Mesodermal cell (in vitro differentiated cells): Measurements from ENCODE around the gene GRK4.

Experiments
- H3K27ac ChIP-seq: 2 replicates; pipeline ENCODE4 v1.7.0; 2013; ENCODE audit warnings: mild to moderate bottlenecking, low read depth, low read length, moderate library complexity; ENCODE audit not compliant: severe bottlenecking
- H3K36me3 ChIP-seq: 2 replicates; pipeline ENCODE4 v1.7.1; 2013; ENCODE audit warnings: mild to moderate bottlenecking, low read length, moderate library complexity; ENCODE audit not compliant: control insufficient read depth, insufficient read depth
- H3K4me1 ChIP-seq: one replicate; pipeline ENCODE4 v1.7.1; 2013; ENCODE audit warnings: mild to moderate bottlenecking, low read length; ENCODE audit not compliant: insufficient read depth, control insufficient read depth, poor library complexity, severe bottlenecking
- H3K4me3 ChIP-seq: 2 replicates; pipeline ENCODE4 v1.7.0; 2013; ENCODE audit warnings: low read length, control low read depth, mild to moderate bottlenecking; ENCODE audit not compliant: insufficient read depth, poor library complexity, severe bottlenecking; ENCODE audit errors: extremely low read depth
- H3K9me3 ChIP-seq: 2 replicates; pipeline ENCODE4 v1.7.1; 2013; ENCODE audit warnings: mild to moderate bottlenecking, low read length, moderate library complexity; ENCODE audit not compliant: control insufficient read depth
- WGBS, 2 experiments: methylation state at CpG; one replicate each; pipeline ENCODE4 v1.1.5; 2013; ENCODE audit warnings: missing lambda C conversion rate in 2 of 2; ENCODE audit not compliant: insufficient coverage in 2 of 2; 5-methylcytosine and 5-hydroxymethylcytosine counted together

Gene GRK4

DNA sequence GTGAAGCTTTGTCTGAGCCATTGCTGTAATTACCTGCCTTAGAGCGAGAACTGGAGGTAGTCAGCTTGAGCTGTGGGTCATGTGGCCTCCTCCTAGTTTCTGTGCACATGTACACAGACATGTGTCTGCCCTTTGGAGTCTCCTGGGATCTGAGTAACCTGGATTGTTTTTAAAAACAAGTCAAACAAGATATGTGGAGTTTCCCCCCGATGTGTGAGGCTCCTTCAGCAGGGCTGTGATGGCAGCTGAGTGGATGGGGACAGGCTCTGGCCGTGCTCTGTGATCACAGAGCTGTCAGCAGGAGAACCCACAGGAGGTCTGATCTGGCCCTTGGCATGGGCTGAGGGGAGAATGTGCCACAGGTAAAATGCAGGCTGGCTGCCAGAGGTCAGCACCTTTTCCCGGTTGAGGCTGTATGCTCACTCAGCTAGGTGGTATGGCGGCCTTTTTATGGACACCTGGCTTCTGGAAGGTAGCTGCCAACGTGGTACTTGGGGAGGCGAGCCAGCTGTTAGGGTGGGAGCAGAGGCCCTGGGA lies 38.5 kb upstream of the GRK4 start:
- Histone ChIP-seq H3K4me1 (peaks cover 18% of the 10 kb centered on the region), H3K9me3 (no peaks in the 10 kb centered on the region), H3K4me3 (no peak overlapping the region), H3K36me3 (peaks cover 77% of the 10 kb centered on the region), H3K27ac (no peak overlapping the region)
- 91 to 92% methylated on average over 7 of the region's 7 CpGs for WGBS, 2 experiments

DNA sequence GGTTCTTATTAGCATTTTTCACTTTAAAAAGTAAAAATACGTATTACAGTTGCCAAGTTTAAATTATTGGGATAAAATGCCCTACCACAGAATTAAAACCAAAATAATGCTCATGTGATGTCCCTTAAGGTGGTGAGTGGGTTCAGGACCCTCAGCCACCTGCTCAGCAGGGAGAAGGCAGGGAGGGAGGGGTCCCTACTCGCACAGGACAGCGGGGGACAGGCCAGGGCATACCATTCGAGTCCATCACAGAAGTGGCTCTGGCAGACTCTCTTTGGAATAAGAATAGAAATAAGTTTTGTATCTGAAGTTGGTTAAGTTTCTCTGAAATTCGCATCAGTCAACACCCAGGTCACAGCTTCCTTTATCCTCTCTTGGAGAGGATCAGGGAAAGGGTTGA lies 37.9 kb upstream of the GRK4 start:
- H3K4me3 ChIP-seq, result no peak overlapping the region
- no peak overlapping the region for H3K27ac ChIP-seq
- no peaks in the 10 kb centered on the region for H3K9me3 ChIP-seq
- H3K4me1 ChIP-seq, result peaks cover 18% of the 10 kb centered on the region
- H3K36me3 ChIP-seq, result peaks cover 77% of the 10 kb centered on the region
- WGBS, 2 experiments, result 80 to 91% methylated on average over 3 of the region's 5 CpGs

DNA sequence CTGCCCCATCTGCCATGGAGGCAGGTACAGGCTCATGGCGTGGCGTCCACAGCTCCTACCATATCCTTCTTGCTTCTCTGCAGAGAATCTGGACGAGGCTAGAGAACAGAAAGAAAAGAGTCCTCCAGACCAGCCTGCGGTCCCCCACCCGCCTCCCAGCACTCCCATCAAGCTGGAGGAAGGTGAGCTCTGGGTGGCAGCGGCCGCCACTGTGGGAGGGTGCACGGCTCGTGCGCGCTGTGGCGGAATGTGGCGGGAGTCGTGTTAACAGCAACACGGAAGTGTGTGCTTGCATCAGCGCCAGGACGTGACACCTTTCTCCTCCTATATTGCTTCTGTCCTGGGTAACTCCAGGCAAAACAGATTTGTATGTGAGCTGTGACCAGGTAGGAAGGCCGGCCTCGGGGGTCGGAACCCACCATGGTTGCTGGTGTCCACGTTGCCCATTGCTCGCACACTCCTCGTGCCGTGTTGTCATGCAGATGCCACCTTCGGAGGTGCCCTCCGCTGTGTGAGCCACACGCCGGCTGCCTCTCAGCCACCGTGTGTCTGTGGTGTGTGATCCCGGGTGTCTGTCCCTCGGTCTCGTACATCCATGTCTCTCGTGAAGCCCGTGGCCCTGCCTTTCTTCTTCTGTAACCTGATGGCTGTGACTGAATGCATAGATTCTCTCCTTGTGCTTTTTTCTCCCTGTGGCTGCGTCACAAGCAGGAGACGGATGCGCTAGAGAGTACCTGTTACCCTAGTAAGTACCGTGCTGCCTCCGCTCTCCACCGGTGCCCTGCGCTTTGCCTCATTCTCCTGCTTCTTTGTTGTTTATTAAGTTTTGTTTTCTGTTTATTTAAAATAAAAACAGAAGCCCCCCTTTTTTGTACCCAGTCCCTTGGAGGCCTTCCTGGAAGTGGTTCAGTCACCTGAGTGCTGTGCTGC lies 37.2 kb upstream of the GRK4 start:
- no peak overlapping the region for H3K27ac ChIP-seq
- no peak overlapping the region for H3K4me3 ChIP-seq
- 92 to 93% methylated on average over 29 to 31 of the region's 41 CpGs for WGBS, 2 experiments
- H3K9me3 ChIP-seq, result no peaks in the 10 kb centered on the region
- peaks cover 18% of the 10 kb centered on the region for H3K4me1 ChIP-seq
- H3K36me3 ChIP-seq, result peaks cover 75% of the 10 kb centered on the region

DNA sequence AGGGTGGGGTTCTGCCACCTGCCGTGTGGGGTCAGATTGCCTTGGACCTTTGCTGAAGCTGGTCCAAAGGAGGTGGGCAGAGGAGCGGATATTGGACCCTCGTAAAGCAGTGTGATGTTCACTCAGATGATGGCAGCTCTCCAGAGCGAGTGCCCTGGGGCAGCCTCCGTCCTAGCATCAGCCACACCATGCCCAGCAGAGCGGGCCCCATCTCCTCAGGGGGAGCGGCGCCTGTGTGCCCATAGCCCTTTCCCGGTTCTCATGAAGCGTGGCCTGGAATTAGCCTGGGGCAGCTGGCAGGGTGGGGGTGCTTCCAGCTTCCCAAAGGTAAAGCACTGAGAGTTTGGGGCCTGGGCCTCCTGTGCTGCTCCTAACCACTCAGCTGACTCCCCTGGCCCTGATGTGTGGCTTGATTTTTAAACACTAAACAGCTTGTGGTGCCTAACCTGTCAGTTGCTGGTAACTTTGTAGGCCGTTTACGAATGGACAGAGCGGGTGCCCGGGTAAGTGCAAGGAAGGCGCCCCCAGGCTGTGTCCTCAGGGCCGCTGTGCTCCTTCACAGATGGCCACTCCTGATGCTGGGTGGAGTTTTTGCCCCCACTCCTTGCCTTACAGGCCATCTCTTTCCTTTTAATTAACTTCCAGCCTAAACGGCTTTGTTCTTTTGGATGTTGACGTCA lies 36.2 kb upstream of the GRK4 start:
- Histone ChIP-seq H3K9me3 (no peaks in the 10 kb centered on the region), H3K4me3 (no peak overlapping the region), H3K27ac (no peak overlapping the region), H3K36me3 (peaks cover 84% of the 10 kb centered on the region), H3K4me1 (peaks cover 17% of the 10 kb centered on the region)
- 99% methylated on average over 16 to 17 of the region's 18 CpGs for WGBS, 2 experiments

DNA sequence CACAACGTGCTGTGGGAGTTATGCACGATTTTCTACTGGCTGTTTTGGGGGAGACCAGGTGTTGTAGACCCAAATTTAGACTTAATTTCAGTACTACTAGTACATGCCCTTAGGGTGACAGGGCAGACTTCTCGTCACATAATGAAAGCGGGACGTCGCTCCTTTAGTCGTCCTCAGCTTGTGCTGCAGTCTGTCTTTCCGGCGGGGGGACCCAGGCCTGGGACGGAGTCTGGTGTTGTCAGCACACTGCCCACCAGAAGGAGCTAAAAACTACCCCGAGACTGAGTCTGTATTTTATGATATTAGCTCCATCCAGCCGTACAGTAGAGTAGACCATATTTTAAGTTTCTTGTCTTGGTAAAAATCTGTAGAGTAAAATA lies 35.7 kb upstream of the GRK4 start:
- Histone ChIP-seq H3K9me3 (no peaks in the 10 kb centered on the region), H3K36me3 (peaks cover 89% of the 10 kb centered on the region), H3K4me3 (no peak overlapping the region), H3K4me1 (peaks cover 12% of the 10 kb centered on the region), H3K27ac (no peak overlapping the region)
- 92% methylated on average over 10 of the region's 12 CpGs for WGBS, 2 experiments

DNA sequence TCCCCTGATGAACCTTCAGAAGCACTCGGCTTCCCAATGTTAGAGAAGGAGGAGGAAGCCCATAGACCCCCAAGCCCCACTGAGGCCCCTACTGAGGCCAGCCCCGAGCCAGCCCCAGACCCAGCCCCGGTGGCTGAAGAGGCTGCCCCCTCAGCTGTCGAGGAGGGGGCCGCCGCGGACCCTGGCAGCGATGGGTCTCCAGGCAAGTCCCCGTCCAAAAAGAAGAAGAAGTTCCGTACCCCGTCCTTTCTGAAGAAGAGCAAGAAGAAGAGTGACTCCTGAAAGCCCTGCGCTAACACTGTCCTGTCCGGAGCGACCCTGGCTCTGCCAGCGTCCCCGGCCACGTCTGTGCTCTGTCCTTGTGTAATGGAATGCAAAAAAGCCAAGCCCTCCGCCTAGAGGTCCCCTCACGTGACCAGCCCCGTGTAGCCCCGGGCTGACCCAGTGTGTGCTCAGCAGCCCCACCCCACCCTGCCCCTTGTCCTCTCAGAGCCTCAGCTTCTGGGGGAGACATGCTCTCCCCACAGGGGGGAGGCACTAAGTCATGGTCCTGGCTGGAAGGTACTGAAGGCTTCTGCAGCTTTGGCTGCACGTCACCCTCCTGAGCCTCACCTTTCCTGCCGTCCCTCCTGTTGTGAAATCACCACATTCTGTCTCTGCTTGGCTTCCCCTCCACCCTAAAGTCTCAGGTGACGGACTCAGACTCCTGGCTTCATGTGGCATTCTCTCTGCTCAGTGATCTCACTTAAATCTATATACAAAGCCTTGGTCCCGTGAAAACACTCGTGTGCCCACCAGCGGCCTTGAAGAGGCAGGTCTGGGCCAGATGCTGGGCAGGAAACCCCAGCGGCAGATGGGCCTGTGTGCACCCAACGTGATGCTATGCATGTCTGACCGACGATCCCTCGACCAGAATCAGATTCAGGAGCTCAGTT lies 34.9 kb upstream of the GRK4 start:
- H3K4me3 ChIP-seq, result no peak overlapping the region
- WGBS, 2 experiments, result 91 to 92% methylated on average over 27 to 32 of the region's 32 CpGs
- H3K9me3 ChIP-seq, result no peaks in the 10 kb centered on the region
- H3K36me3 ChIP-seq, result peaks cover 89% of the 10 kb centered on the region
- H3K27ac ChIP-seq, result no peak overlapping the region
- peaks cover 8% of the 10 kb centered on the region for H3K4me1 ChIP-seq

DNA sequence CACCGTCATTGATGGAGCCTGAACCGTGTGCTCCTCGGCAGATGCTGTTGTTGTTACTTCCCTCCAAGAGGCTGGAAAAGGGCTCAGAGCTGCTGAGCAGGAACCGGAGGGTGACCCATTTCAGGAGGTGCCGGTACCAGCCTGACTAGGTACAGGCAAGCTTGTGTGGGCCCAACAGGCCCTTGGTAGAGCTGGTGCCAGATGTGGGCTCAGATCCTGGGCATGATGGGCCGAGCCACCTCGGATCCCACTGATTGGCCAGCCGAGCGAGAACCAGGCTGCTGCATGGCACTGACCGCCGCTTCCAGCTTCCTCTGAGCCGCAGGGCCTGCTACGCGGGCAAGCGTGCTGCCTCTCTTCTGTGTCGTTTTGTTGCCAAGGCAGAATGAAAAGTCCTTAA lies 33.9 kb upstream of the GRK4 start:
- Histone ChIP-seq H3K36me3 (peaks cover 79% of the 10 kb centered on the region), H3K4me1 (peaks cover 5% of the 10 kb centered on the region), H3K9me3 (no peaks in the 10 kb centered on the region), H3K4me3 (no peak overlapping the region), H3K27ac (no peak overlapping the region)
- WGBS, 2 experiments, result 93 to 98% methylated on average over 16 of the region's 16 CpGs

DNA sequence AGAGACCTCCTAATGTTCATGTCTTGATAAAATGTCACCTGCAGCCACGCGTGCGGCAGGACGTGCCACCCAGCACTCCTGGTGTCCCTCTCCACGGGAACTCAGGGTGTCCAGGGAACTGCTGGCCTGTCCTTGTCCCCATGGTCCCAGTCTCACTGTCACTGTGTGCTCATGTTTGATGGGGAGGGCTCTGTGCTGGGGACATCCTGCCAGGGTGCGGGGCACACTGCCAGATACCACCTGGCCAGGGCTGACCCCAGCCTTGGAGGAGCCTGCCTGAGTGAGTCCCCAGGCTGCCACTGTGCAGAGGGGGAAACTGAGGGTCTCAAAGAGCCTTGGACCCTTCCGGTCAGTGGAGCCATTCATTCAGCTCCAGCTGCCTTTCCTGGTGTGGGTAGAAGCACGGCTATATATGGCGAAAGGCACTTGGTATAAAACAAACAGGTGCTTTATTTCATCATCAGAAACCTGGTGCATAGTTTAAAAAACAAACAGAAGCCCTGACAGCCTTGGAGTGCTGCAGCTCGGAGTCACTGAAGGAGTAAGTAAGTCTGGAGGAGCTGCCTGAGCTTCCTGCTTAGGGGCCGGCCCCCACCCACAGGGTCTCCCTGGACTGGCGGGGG lies 33.1 kb upstream of the GRK4 start:
- 93 to 97% methylated on average over 9 to 10 of the region's 12 CpGs for WGBS, 2 experiments

DNA sequence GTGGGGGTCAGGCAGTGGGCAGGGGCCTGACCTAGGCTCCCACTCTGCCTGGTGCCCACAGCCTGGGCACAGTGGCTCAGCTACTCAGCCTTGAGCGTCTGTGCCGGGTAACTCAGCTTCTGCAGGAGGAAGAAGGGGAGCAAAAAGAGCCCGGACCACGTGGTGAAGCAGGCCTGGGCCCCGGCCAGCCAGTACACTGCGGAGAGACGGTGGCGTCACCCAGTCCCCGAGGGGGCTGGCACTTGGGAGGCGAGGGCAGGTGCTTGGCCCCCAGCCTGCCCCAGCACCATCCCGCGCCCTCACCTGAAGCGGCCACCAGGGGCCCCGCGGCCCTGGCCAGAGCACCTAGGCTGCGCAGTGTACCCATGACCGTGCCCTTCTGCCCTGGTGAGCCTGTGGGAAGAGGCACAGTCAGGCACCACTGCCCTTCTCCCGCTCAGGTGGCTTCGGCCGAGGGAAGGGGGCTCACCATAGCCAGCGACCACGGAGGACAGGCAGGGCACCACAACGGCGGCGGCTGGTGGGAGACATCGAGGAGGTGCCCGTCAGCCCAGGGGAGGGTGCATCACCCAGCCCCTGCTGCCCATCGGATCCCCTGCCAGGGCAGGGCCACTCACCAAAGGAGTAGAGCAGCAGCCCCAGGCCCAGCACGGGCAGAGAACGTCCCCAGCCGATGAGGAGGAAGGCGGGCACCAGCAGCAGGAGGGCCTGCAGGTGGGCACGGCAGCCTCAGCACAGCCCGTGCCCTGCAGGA lies 32.4 kb upstream of the GRK4 start:
- Histone ChIP-seq H3K4me3 (no peak overlapping the region), H3K27ac (no peak overlapping the region), H3K36me3 (peaks cover 69% of the 10 kb centered on the region), H3K4me1 (peaks cover 8% of the 10 kb centered on the region), H3K9me3 (no peaks in the 10 kb centered on the region)
- 95 to 96% methylated on average over 29 to 34 of the region's 34 CpGs for WGBS, 2 experiments

More for the DNA sequence above, 33.1 kb upstream of the GRK4 start:
- no peak overlapping the region for H3K27ac ChIP-seq
- peaks cover 5% of the 10 kb centered on the region for H3K4me1 ChIP-seq
- no peaks in the 10 kb centered on the region for H3K9me3 ChIP-seq
- H3K36me3 ChIP-seq, result peaks cover 71% of the 10 kb centered on the region
- no peak overlapping the region for H3K4me3 ChIP-seq
